Hematopoietic multipotent progenitor cell treated with erythropoietin and hydrocortisone succinate and interleukin-3 and kit ligand, for 15 days (in vitro differentiated cells): ENCODE results near the gene INS.
"Not testable (repeated sequence)": the region's sequence is repeated elsewhere in the genome, so short reads cannot be mapped to it uniquely, and the experiment has no call there.

ENCODE experiments used
- DNase-seq: peaks from one replicate; pipeline ENCODE4 v3.0.0-alpha.2; 2015; ENCODE audit warnings: low spot score

INS gene

GRCh38 chr11:2180789-2181370 is 19.9 kb upstream of the INS start:
- no peak for DNase-seq

GRCh38 chr11:2180347-2180746 is 19.3 kb upstream of the INS start:
- DNase-seq = no peak

- DNase-seq = no peak
These were observed 18.5 kb upstream of the INS start for GRCh38 chr11:2179516-2179915.

- no peak for DNase-seq
These were observed 18.0 kb upstream of the INS start for GRCh38 chr11:2178906-2179494.

GRCh38 chr11:2178055-2178773 is 17.2 kb upstream of the INS start:
- not testable (repeated sequence) for DNase-seq

GRCh38 chr11:2177076-2177475 is 16.1 kb upstream of the INS start:
- no peak for DNase-seq

GRCh38 chr11:2176389-2176900 is 15.4 kb upstream of the INS start:
- no peak for DNase-seq

GRCh38 chr11:2175659-2176058 is 14.7 kb upstream of the INS start:
- DNase-seq = no peak

GRCh38 chr11:2174361-2174760 is 13.4 kb upstream of the INS start:
- no peak for DNase-seq

- no peak for DNase-seq
These were observed 12.8 kb upstream of the INS start for GRCh38 chr11:2173761-2174160.

GRCh38 chr11:2173150-2173693 is 12.2 kb upstream of the INS start:
- DNase-seq = no peak

GRCh38 chr11:2172676-2173075 is 11.7 kb upstream of the INS start:
- no peak for DNase-seq

GRCh38 chr11:2171591-2172003 is 10.6 kb upstream of the INS start, which contains the start of gene TH:
TH (minus strand) TSS chr11:2171815; CDS start chr11:2171786, 29 bp downstream.
- no peak for DNase-seq

GRCh38 chr11:2169626-2170570 is 8.9 kb upstream of the INS start:
- DNase-seq = no peak

GRCh38 chr11:2169005-2169378 is 8.0 kb upstream of the INS start:
- no peak for DNase-seq

GRCh38 chr11:2168286-2169004 is 7.4 kb upstream of the INS start:
- DNase-seq = no peak

- DNase-seq = no peak
These were observed 6.4 kb upstream of the INS start for GRCh38 chr11:2167141-2168045.

GRCh38 chr11:2166091-2166851 is 5.3 kb upstream of the INS start:
- DNase-seq = peak; percentile 33

- DNase-seq = no peak
These were observed 4.6 kb upstream of the INS start for GRCh38 chr11:2165571-2165970.
